Measurements from ENCODE around the gene CTU1.

CTU1 gene

GRCh38 chr19:51071095-51071405, 37.2 kb downstream of the CTU1 start:
- H3K4me3 ChIP-seq (ENCODE audit: low read length), result no peak overlapping the region
- TF ChIP-seq CTCF (IDR thresholded peaks at IDR 0.05; ENCODE audit: low read depth, low read length) (no peak), EZH2phosphoT487 (IDR thresholded peaks at IDR 0.05; ENCODE audit: low read depth) (no peak)
- H3K27me3 ChIP-seq (ENCODE audit: low read depth, low read length), result peaks cover 51% of the 10 kb centered on the region
- H3K9ac ChIP-seq (ENCODE audit: low read length), result no peak overlapping the region
- H4K20me1 ChIP-seq (ENCODE audit: insufficient read depth, low read length), result no peaks in the 10 kb centered on the region
- H3K4me2 ChIP-seq (ENCODE audit: low read length), result no peak overlapping the region
- no peaks in the 10 kb centered on the region for H3K36me3 ChIP-seq (replicated peaks; ENCODE audit: low read depth, low read length)
- no peaks in the 10 kb centered on the region for H3K79me2 ChIP-seq (ENCODE audit: low read length)
- no peaks in the 10 kb centered on the region for H3K4me1 ChIP-seq (ENCODE audit: low read length)
- no peak overlapping the region for H2AFZ ChIP-seq (ENCODE audit: low read depth, low read length)
- 0 out of 2 replicates have a peak, but pooled peaks cover 5% of the 10 kb centered on the region for H3K9me3 ChIP-seq (ENCODE audit: insufficient read depth, low read length)
- H3K27ac ChIP-seq (ENCODE audit: low read length), result no peak overlapping the region

DNA sequence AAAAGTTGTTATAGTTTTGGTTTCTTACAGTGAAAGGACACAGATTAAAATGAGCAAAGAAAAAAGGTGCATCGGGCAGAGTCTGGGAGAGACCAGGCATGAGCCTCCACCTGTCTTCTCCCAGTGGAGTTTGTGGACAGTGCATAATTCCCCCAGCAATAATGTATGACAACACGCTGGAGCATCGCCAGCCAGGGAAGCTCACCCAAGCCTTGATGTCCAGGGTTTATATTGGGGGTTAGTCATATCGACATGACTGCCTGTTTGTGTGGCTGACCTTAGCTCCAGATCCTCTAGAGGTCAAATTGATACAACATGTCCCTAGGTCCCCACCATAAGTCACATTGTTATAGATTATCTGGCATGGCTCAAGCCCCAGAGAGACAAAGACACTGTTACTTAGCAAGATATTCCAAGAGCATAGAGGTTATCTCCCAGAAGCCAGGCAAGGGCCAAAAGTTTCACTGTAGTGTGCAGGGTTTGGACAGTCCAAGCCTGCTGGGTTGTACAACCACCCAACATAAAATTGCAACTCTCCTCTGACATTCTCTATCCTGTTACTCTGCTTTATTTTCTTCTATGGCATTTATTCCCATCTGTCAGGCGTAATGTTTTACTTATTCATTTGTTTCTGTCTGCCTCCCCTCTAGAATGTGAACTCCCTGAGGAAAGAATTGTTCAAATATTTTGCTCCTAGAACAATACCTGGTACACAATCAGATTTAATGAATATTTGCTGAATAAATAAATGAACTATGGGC, 37.7 kb downstream of the CTU1 start:
- Histone ChIP-seq H4K20me1 (ENCODE audit: insufficient read depth, low read length) (no peaks in the 10 kb centered on the region), H2AFZ (ENCODE audit: low read depth, low read length) (no peak overlapping the region), H3K4me3 (ENCODE audit: low read length) (no peak overlapping the region), H3K4me2 (ENCODE audit: low read length) (no peak overlapping the region), H3K4me1 (ENCODE audit: low read length) (no peaks in the 10 kb centered on the region), H3K9ac (ENCODE audit: low read length) (no peak overlapping the region), H3K9me3 (ENCODE audit: insufficient read depth, low read length) (0 out of 2 replicates have a peak, but pooled peaks cover 5% of the 10 kb centered on the region), H3K36me3 (replicated peaks; ENCODE audit: low read depth, low read length) (no peaks in the 10 kb centered on the region), H3K27me3 (ENCODE audit: low read depth, low read length) (peaks cover 49% of the 10 kb centered on the region), H3K27ac (ENCODE audit: low read length) (no peak overlapping the region), H3K79me2 (ENCODE audit: low read length) (no peaks in the 10 kb centered on the region)
- TF ChIP-seq CTCF (IDR thresholded peaks at IDR 0.05; ENCODE audit: low read depth, low read length) (no peak), EZH2phosphoT487 (IDR thresholded peaks at IDR 0.05; ENCODE audit: low read depth) (no peak)

- no peak overlapping the region for H3K9ac ChIP-seq (ENCODE audit: low read length)
- no peak overlapping the region for H3K4me3 ChIP-seq (ENCODE audit: low read length)
- H4K20me1 ChIP-seq (ENCODE audit: insufficient read depth, low read length), result no peaks in the 10 kb centered on the region
- H3K79me2 ChIP-seq (ENCODE audit: low read length), result no peaks in the 10 kb centered on the region
- TF ChIP-seq EZH2phosphoT487 (IDR thresholded peaks at IDR 0.05; ENCODE audit: low read depth) (no peak), CTCF (IDR thresholded peaks at IDR 0.05; ENCODE audit: low read depth, low read length) (no peak)
- H3K9me3 ChIP-seq (ENCODE audit: insufficient read depth, low read length), result no peaks in the 10 kb centered on the region
- H2AFZ ChIP-seq (ENCODE audit: low read depth, low read length), result no peak overlapping the region
- no peaks in the 10 kb centered on the region for H3K36me3 ChIP-seq (replicated peaks; ENCODE audit: low read depth, low read length)
- H3K27ac ChIP-seq (ENCODE audit: low read length), result no peak overlapping the region
- no peak overlapping the region for H3K4me2 ChIP-seq (ENCODE audit: low read length)
- no peaks in the 10 kb centered on the region for H3K4me1 ChIP-seq (ENCODE audit: low read length)
- peaks cover 39% of the 10 kb centered on the region for H3K27me3 ChIP-seq (ENCODE audit: low read depth, low read length)
These were observed 41.6 kb downstream of the CTU1 start for GRCh38 chr19:51066393-51067186.

GRCh38 chr19:51065221-51065960, 42.8 kb downstream of the CTU1 start:
- Histone ChIP-seq H3K79me2 (ENCODE audit: low read length) (no peaks in the 10 kb centered on the region), H3K4me3 (ENCODE audit: low read length) (no peak overlapping the region), H3K27me3 (ENCODE audit: low read depth, low read length) (peaks cover 36% of the 10 kb centered on the region), H4K20me1 (ENCODE audit: insufficient read depth, low read length) (no peaks in the 10 kb centered on the region), H3K27ac (ENCODE audit: low read length) (no peak overlapping the region), H3K36me3 (replicated peaks; ENCODE audit: low read depth, low read length) (no peaks in the 10 kb centered on the region), H3K9me3 (ENCODE audit: insufficient read depth, low read length) (no peaks in the 10 kb centered on the region), H2AFZ (ENCODE audit: low read depth, low read length) (no peak overlapping the region), H3K4me2 (ENCODE audit: low read length) (no peak overlapping the region), H3K4me1 (ENCODE audit: low read length) (no peaks in the 10 kb centered on the region), H3K9ac (ENCODE audit: low read length) (no peak overlapping the region)
- TF ChIP-seq CTCF (IDR thresholded peaks at IDR 0.05; ENCODE audit: low read depth, low read length) (no peak), EZH2phosphoT487 (IDR thresholded peaks at IDR 0.05; ENCODE audit: low read depth) (no peak)

Data from OCI-LY3 (cell line).